Gastroesophageal sphincter (tissue), 3 donors: ENCODE data around the gene PLXNA2.

ENCODE experiments used
- CTCF ChIP-seq, 4 experiments: fragments of 200-600 bp in 2 of 4; fragments of 450-650 bp in 2 of 4; sonication (generic) in 1 of 4; IDR thresholded peaks; one replicate each; pipeline ENCODE4 v1.5.1; 2017 to 2019; ENCODE audit warnings: antibody characterized with exemption in 4 of 4, mild to moderate bottlenecking in 2 of 4, moderate library complexity in 2 of 4
- EP300 ChIP-seq: sonication (generic); formaldehyde crosslinking; IDR thresholded peaks from one replicate; pipeline ENCODE4 v1.6.1; 2017; ENCODE audit warnings: antibody characterized with exemption, mild to moderate bottlenecking
- POLR2A ChIP-seq, 2 donors: fragments of 450-650 bp; IDR thresholded peaks; one replicate each; pipeline ENCODE4 v1.6.1; 2017; ENCODE audit warnings: antibody characterized with exemption in 2 of 2, mild to moderate bottlenecking in 2 of 2, moderate library complexity in 1 of 2

DNA sequence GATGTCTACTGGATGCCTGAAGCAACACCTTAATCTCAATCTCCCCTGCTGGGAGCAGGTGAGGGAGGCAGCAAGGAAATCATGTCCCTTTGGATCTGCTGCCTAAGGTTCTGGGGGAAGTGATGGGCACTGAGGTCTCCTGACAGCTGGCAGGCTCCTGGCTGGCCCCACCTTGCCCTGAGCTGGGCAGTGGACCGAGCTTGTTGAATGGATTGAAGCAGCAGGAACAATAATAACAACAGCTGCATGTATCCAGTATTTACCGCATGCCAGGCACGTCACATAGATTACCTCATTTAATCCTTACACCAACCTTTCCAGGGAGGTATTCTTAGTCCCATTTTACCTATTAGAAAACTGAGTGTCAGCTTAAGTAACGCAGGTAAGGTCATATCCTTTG is 133.9 kb downstream of the PLXNA2 start:
- TF ChIP-seq POLR2A (IDR thresholded peaks at IDR 0.05), result no peak
- no peak for TF ChIP-seq CTCF (IDR thresholded peaks at IDR 0.05)
- no peak for TF ChIP-seq EP300
